HG03097 (cell line): ENCODE data around the gene ZBED4.

Experiments
- ATAC-seq: cut with Tn5 transposase; IDR thresholded peaks from one replicate; pipeline ENCODE4 v1.9.1; 2021; ENCODE audit not compliant: unreplicated experiment, low FRiP score

Gene ZBED4

DNA sequence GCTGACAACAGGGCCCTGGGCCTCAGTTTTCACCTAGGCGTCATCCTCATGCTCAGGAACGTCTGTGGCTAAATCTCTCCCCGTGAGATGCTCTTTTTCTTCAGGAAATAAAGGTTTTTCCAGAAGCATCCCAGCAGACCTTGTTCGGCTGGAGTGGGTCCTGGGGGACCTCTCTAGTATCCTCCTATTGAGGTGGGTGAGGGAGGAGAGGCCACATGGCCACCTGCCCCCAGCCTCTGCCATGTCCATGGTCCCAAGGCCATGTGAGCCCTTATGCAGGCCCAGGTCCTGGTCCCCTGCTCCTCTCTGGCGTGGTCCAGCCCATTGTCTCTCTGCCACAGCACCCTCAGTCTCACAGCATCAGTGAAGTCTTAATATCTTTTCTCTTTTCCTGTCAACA is 42.6 kb downstream of the ZBED4 start:
- no peak for ATAC-seq

DNA sequence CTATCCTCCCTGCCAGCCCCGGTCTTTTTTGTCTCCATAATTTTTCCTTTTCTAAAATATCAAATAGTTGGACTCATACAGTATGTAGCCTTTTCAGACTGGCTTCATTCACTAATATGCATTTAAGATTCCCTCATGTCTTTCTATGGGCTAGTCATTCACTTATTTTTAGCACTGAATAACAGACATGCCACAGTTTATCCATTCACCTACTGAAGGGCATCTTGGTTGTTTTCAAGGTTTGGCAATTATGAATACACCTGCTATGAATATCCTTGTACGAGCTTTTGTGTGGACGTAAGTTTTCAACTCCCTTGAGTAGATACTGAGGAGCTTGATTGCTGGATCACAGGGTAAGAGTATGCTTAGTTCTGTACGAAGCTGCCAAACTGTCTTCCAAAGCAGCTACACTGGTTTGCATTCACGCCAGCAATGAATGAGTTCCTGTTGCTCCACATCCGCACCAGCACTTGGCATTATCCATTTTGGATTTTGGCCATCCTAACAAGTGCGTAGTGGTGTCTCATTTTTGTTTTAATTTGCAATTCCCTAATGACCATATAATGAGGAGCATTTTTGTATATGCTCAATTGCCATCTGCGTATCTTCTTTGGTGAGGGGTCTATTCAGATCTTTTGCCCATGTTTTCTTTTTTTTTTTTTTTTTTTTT is 43.5 kb downstream of the ZBED4 start:
- ATAC-seq: no peak

DNA sequence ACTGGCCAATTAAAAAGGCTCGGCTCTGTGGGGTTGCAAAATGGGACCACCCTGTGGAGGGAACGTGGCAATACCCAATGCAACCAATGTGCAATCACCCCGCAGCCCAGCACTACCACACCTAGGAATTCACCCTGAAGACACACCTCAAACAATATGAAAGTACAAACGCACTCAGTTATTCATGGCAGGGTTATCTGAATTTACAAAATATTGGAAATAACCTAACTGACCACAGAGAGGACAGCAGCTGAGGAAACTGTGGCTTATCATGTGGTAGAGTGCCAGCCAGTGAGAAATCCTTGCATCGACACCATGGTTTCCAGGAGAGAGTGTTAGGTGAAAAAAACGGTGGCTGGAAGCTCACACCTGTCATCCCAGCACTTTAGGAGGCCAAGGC is 45.9 kb downstream of the ZBED4 start:
- ATAC-seq: no peak

GRCh38 chr22:49900441-49901230 is 47.0 kb downstream of the ZBED4 start:
- ATAC-seq: no peak

DNA sequence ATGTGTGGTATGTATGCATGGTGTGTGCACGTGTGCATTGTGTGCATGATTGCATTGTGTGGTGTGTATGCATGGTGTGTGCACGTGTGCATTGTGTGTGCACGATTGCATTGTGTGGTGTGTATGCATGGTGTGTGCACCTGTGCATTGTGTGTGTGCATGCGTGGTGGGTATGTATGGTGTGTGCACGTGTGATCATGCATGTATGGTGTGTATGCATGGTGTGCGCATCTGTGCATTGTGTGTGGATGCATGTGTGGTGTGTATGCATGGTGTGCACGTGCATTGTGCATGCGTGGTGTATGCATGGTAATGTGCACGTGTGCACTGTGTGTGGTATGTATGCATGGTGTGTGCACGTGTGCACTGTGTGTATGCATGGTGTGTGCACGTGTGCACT is 47.8 kb downstream of the ZBED4 start:
- ATAC-seq: no peak

DNA sequence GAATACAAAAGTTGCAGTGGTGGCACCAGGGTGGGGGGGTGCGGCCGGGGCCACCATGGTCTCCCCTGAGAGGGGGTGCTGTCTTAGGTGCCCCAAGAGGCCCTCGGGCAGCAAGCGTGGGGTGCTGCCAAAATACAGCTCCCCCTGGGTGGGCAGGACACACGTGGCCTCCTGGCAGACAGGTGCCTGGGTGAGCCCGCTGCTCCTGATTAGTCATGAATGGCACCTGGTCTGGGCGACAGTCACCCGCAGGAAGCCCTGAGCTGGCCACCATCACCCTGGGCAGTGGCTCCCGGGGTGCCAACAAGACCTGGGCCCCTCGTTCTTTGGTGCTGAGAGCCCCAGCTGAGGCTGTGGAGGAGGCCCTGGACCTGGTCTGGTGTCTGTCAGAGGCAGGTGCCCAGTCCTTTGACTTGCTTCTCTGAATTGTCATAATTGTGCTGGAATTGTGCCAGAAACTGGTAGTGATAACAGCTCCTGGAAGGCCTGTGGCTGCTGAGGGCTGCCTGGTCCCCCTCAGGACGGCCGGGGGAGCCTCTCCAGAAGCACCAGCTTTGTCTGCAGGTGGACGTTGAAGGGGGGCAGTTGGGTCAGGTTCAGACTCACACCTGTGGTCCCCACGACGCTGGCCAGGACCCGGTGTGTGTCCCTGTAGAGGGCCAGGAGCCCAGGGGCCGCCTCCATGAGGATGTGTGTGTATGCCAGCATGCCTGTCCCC is 49.8 kb downstream of the ZBED4 start:
- no peak for ATAC-seq

DNA sequence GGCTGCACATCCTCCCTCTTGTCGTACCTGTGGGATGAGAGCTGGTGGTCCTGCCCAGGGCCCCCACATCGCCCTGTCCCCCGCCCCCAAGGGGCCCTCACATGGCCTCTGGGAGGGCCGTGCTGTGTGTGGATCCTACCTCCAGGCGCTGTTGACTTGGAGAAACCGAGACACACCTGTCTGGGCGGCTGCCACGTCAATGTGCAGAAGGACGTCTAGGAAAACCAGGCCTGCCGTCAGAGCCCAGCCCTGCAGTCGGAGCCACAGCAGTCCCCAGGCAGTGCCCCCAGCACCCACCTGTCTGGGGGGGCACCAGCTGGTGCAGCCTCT is 50.4 kb downstream of the ZBED4 start:
- no peak for ATAC-seq

GRCh38 chr22:49905465-49905864 is 51.8 kb downstream of the ZBED4 start:
- no peak for ATAC-seq

GRCh38 chr22:49906071-49906798 is 52.6 kb downstream of the ZBED4 start:
- no peak for ATAC-seq

- ATAC-seq: no peak
Measured at GRCh38 chr22:49906799-49907290, 53.2 kb downstream of the ZBED4 start.

DNA sequence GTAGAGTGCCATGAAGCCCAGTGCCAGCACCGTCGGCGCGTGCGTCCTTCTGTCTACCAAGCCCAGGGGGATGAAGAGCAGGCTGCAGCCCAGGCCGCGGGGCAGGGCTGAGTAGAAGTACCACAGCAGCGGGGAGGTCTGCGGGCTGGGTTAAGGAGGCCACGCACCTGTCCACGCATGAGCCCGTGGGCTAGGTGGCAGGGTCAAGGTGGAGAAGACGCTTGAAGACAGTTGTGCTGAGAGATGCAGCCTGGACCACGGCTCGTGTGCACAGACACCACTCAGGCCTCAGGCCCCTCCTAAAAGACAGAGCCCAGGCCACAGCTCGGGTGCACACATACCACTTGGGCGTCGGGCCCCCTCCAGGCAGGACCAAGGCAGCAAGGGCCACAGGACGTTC is 54.2 kb downstream of the ZBED4 start:
- no peak for ATAC-seq

- no peak for ATAC-seq
Measured at GRCh38 chr22:49909476-49910205, 56.0 kb downstream of the ZBED4 start.

DNA sequence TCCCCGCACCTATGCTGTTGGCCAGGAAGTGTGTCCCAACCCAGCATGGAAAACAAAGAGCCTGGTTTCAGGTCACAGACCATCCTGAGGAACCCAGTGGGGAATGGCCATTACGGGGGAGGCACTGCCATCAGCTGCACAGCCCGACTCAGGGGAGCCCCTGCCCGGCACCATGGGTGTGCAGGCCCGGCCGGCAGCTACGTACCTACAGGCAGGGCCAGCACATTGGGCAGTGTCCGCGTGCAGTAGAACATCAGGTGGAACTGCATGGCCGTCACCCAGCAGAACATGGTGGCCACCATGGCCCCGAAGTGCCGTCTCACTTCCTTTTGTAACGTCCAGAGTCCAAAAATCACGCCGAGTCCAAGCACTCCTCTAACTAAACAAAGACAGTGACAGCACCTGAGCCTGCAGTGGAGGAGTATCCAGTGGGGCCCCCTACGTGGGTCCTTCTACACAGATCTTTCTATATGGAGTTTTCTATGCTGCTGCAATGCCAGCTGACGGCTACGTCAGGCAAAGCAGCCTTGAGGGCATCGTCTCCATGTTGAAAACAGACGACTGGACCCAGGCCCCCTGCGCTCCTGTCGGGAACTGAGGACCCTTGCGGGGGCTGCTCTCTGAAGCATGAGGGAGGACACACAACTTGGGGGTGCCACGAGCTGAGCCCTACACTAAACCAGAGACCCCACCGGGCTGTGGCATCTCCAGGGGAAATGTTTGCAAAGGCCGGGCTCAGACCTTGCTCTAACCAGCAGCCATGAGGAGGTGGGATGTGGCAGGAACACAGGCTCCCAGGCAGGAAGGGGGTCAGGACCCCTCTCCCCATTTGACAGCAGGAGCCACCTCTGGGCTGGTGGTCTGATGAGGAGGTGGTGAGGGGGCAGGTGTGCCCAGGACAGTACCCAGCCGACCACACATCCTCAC is 56.8 kb downstream of the ZBED4 start:
- no peak for ATAC-seq

GRCh38 chr22:49911881-49912625 is 58.4 kb downstream of the ZBED4 start:
- no peak for ATAC-seq

DNA sequence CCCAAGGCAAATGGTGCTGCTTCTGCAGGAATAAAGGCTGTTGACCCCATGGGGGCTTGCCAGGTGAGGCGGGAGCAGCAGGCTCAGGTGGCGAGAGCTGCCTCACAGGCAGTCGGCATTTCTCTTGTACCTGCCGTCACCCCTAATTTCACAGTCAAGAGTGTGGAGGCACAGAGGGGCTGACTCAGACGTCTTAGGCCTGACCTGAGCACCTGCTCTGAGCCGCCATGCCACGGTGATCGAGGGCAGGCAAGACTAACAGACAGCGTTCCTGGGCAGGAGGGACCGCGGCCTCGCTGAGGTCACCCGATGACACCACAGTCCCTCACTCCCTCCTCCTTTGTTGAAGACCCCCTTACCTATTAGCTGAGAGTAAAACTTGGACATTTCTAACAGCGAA is 59.4 kb downstream of the ZBED4 start:
- no peak for ATAC-seq

DNA sequence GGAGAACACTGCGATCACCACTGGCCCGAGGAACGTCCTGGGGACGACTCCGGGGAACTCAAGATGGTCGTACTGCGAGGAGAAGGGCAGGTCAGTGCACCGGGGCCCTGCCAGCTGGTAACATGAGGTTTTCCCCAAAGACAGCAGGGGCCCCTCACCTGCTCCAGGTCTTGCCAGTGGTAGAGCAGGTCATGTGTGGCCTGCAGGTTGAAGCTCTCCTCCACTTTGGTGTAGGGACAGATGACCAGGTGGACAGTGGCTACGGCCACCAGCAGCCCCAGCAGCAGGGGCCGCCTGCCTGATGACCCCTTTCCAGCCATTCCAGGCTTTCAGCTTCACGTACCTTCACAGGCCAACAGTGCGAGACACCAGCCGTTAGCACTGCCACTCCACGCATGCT is 59.8 kb downstream of the ZBED4 start:
- ATAC-seq: no peak

- ATAC-seq: no peak
Measured at GRCh38 chr22:49914256-49914655, 60.6 kb downstream of the ZBED4 start.

DNA sequence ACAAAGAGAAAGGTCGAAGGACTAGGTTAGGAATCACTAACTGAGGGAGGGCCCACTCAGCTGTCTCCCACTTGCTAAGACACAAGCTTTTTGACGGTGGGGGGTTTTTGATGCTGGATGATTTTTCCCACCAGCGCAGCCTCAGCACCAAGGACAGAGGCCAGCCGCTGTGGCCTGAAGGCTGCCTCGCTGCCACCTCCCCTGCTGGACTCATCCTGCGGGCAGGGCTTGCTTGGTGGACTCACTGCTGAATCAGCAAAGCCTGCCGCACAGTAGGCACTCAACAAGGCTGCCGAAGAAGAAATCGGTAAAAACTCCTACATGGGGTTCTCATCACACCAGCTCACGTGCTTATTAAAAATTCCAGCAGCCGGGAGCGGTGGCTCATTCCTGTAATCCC is 62.0 kb downstream of the ZBED4 start:
- no peak for ATAC-seq

- no peak for ATAC-seq
Measured at GRCh38 chr22:49916831-49917230, 63.2 kb downstream of the ZBED4 start.
